ENCODE results near the gene RNF152. TPM values are rescaled to one million over a fixed set of nuclear protein-coding genes. Genes with fewer than 3 reads are reported as not detected.

Gene RNF152
- total RNA-seq, 4 donors from 2014 or later: 20.0 to 86.1 (median 33.0) TPM

- H3K36me3 ChIP-seq: no peaks in the 10 kb centered on the region
- H3K4me1 ChIP-seq: no peaks in the 10 kb centered on the region
- TF ChIP-seq CTCF (IDR thresholded peaks at IDR 0.05): no peak
- TF ChIP-seq POLR2A (IDR thresholded peaks at IDR 0.05): no peak
- H3K9me3 ChIP-seq: no peaks in the 10 kb centered on the region
- H3K27ac ChIP-seq: no peak overlapping the region
- intact Hi-C loops (cut with DNase I; ENCODE audit: low total_unique reads): no loop called here
- H3K4me3 ChIP-seq: no peak overlapping the region
- DNase-seq: no peak
- H3K27me3 ChIP-seq: no peaks in the 10 kb centered on the region
These were observed 71.1 kb downstream of the RNF152 start for GRCh38 chr18:61821748-61822147.

- Histone ChIP-seq H3K9me3 (no peaks in the 10 kb centered on the region), H3K27me3 (no peaks in the 10 kb centered on the region), H3K36me3 (no peaks in the 10 kb centered on the region), H3K4me3 (no peak overlapping the region), H3K4me1 (no peaks in the 10 kb centered on the region), H3K27ac (no peak overlapping the region)
- intact Hi-C loops (cut with DNase I; ENCODE audit: low total_unique reads): no loop called here
- no peak for DNase-seq
- TF ChIP-seq POLR2A (IDR thresholded peaks at IDR 0.05): no peak
- no peak for TF ChIP-seq CTCF (IDR thresholded peaks at IDR 0.05)
These were observed 71.9 kb downstream of the RNF152 start for GRCh38 chr18:61820882-61821281.

GRCh38 chr18:61817086-61817485 lies 75.7 kb downstream of the RNF152 start:
- TF ChIP-seq CTCF (IDR thresholded peaks at IDR 0.05): no peak
- TF ChIP-seq POLR2A (IDR thresholded peaks at IDR 0.05): no peak
- Histone ChIP-seq H3K4me3 (no peak overlapping the region), H3K9me3 (no peaks in the 10 kb centered on the region), H3K27ac (no peak overlapping the region), H3K36me3 (no peaks in the 10 kb centered on the region), H3K27me3 (no peaks in the 10 kb centered on the region), H3K4me1 (no peaks in the 10 kb centered on the region)
- DNase-seq: no peak
- intact Hi-C loops (cut with DNase I; ENCODE audit: low total_unique reads): no loop called here

GRCh38 chr18:61815885-61816470 lies 76.8 kb downstream of the RNF152 start:
- H3K4me3 ChIP-seq: no peak overlapping the region
- DNase-seq: no peak
- H3K27ac ChIP-seq: no peak overlapping the region
- no peaks in the 10 kb centered on the region for H3K9me3 ChIP-seq
- no peaks in the 10 kb centered on the region for H3K27me3 ChIP-seq
- H3K4me1 ChIP-seq: no peaks in the 10 kb centered on the region
- no peak for TF ChIP-seq POLR2A (IDR thresholded peaks at IDR 0.05)
- TF ChIP-seq CTCF (IDR thresholded peaks at IDR 0.05): no peak
- no peaks in the 10 kb centered on the region for H3K36me3 ChIP-seq
- intact Hi-C loops (cut with DNase I; ENCODE audit: low total_unique reads): no loop called here

- intact Hi-C loops (cut with DNase I; ENCODE audit: low total_unique reads): no loop called here
- no peak overlapping the region for H3K27ac ChIP-seq
- H3K9me3 ChIP-seq: no peaks in the 10 kb centered on the region
- no peak for TF ChIP-seq POLR2A (IDR thresholded peaks at IDR 0.05)
- no peak for TF ChIP-seq CTCF (IDR thresholded peaks at IDR 0.05)
- no peaks in the 10 kb centered on the region for H3K4me1 ChIP-seq
- H3K27me3 ChIP-seq: no peaks in the 10 kb centered on the region
- no peak for DNase-seq
- no peaks in the 10 kb centered on the region for H3K36me3 ChIP-seq
- no peak overlapping the region for H3K4me3 ChIP-seq
These were observed 84.5 kb downstream of the RNF152 start for GRCh38 chr18:61808286-61808685.
